Endothelial cell of umbilical vein (primary cell): ENCODE measurements around the gene ADAMTSL2. TPM values are rescaled to one million over a fixed set of nuclear protein-coding genes. Genes with fewer than 3 reads are reported as not detected.

Experiments
- BruUV-seq: library from RNA; stranded (reverse); fragments of 400-500 nt; replicated peaks from 2 replicates; lab custom pipeline; 2021; lab: Mats Ljungman, UMichigan
- CTCF ChIA-PET: fragments of 300-600, 350-600 bp; sonication (Branson Sonifier 250); formaldehyde crosslinking; loops from one replicate; lab custom pipeline; 2021; ENCODE audit warnings: antibody characterized with exemption, inconsistent platforms; lab: Charles Lee
- POLR2A ChIA-PET: fragments of 300-600, 350-600 bp; sonication (Branson Sonifier 250); formaldehyde crosslinking; loops from one replicate; lab custom pipeline; 2021; ENCODE audit warnings: antibody characterized with exemption, inconsistent platforms; lab: Charles Lee
- DNase-seq: peaks from one replicate; pipeline ENCODE4 v3.0.0-alpha.2; 2011; ENCODE audit warnings: low read depth, low spot score
- FAIRE-seq: peaks from 2 replicates; lab custom pipeline; 2011; peaks lifted over from hg19 to GRCh38; lab: Jason Lieb, UNC
- H2AFZ ChIP-seq: 2 replicates; pipeline ENCODE4 v1.6.0; 2012; ENCODE audit warnings: low read depth, low read length, control low read depth, inconsistent platforms
- H3K27ac ChIP-seq: 2 replicates; pipeline ENCODE4 v1.5.1; 2011; ENCODE audit warnings: low read depth, mild to moderate bottlenecking, control low read depth, low read length, moderate library complexity; ENCODE audit not compliant: insufficient read depth
- H3K27me3 ChIP-seq, 2 experiments: 2 replicates each; pipeline versions ENCODE4 v1.6.0 to v1.6.1; 2011; ENCODE audit warnings: low read length in 2 of 2, mixed read lengths in 1 of 2; ENCODE audit not compliant: control insufficient read depth in 2 of 2, insufficient read depth in 2 of 2
- H3K36me3 ChIP-seq, 2 experiments: 2 replicates in 1 of 2; 3 replicates in 1 of 2; pipeline ENCODE4 v1.5.1; 2011; ENCODE audit warnings: low read length in 2 of 2, mild to moderate bottlenecking in 1 of 2, moderate library complexity in 1 of 2; ENCODE audit not compliant: control insufficient read depth in 2 of 2, insufficient read depth in 2 of 2; ENCODE audit errors: extremely low read depth in 1 of 2
- H3K4me1 ChIP-seq: 3 replicates; pipeline ENCODE4 v1.5.1; 2011; ENCODE audit warnings: mild to moderate bottlenecking, low read length; ENCODE audit not compliant: control insufficient read depth, insufficient read depth; ENCODE audit errors: extremely low read depth
- H3K4me2 ChIP-seq: 2 replicates; pipeline ENCODE4 v1.6.1; 2011; ENCODE audit warnings: low read length, control low read depth, mixed read lengths; ENCODE audit not compliant: insufficient read depth
- H3K4me3 ChIP-seq, 3 experiments: fragments of 200-600 bp in 1 of 3; sonication (generic), shearing (Covaris generic) in 1 of 3; replicated peaks in 1 of 3; 2 replicates each; pipeline ENCODE4 v1.5.1; 2011 to 2016; ENCODE audit warnings: control low read depth in 3 of 3, low read length in 3 of 3, mild to moderate bottlenecking in 2 of 3, inconsistent platforms in 1 of 3, low read depth in 1 of 3, moderate library complexity in 1 of 3; ENCODE audit not compliant: insufficient read depth in 1 of 3
- H3K79me2 ChIP-seq: 2 replicates; pipeline ENCODE4 v1.6.0; 2012; ENCODE audit warnings: low read length, inconsistent platforms; ENCODE audit not compliant: control insufficient read depth, insufficient read depth
- H3K9ac ChIP-seq: replicated peaks from 2 replicates; pipeline ENCODE3; 2011; ENCODE audit warnings: low read length, control low read depth; ENCODE audit not compliant: insufficient read depth; ENCODE audit errors: extremely low read depth
- H3K9me1 ChIP-seq: replicated peaks from 3 replicates; pipeline ENCODE4 v1.6.0; 2011; ENCODE audit warnings: mild to moderate bottlenecking, low read length; ENCODE audit not compliant: control insufficient read depth, insufficient read depth; ENCODE audit errors: extremely low read depth
- H3K9me3 ChIP-seq: replicated peaks from 2 replicates; pipeline ENCODE4 v1.5.1; 2012; ENCODE audit warnings: low read length, inconsistent platforms; ENCODE audit not compliant: control insufficient read depth, insufficient read depth
- H4K20me1 ChIP-seq: replicated peaks from 2 replicates; pipeline ENCODE3; 2011; ENCODE audit warnings: mild to moderate bottlenecking, low read length; ENCODE audit not compliant: control insufficient read depth, insufficient read depth; ENCODE audit errors: extremely low read depth
- CTCF ChIP-seq, 2 donors: IDR thresholded peaks; 1 replicate in 1 of 2; 2 replicates in 1 of 2; pipeline ENCODE4 v1.5.1; 2011; ENCODE audit warnings: low read length in 2 of 2, mild to moderate bottlenecking in 2 of 2, moderate library complexity in 2 of 2, control low read depth in 1 of 2, inconsistent platforms in 1 of 2, low read depth in 1 of 2; ENCODE audit not compliant: insufficient read depth in 1 of 2; ENCODE audit errors: extremely low read depth in 1 of 2
- EZH2 ChIP-seq: IDR thresholded peaks from 2 replicates; pipeline ENCODE4 v1.6.1; 2012; ENCODE audit warnings: borderline replicate concordance, low read depth, mild to moderate bottlenecking, moderate library complexity, low read length, inconsistent platforms; ENCODE audit not compliant: severe bottlenecking
- FOS ChIP-seq: IDR thresholded peaks from 2 replicates; pipeline ENCODE4 v1.6.1; 2011; ENCODE audit warnings: mild to moderate bottlenecking, low read length, moderate library complexity, borderline replicate concordance; ENCODE audit not compliant: insufficient read depth
- GATA2 ChIP-seq: IDR thresholded peaks from 2 replicates; pipeline ENCODE4 v1.7.0; 2011; ENCODE audit warnings: low read depth, mild to moderate bottlenecking, moderate library complexity, mixed read lengths, low read length; ENCODE audit not compliant: insufficient read length, insufficient read depth
- JUN ChIP-seq: IDR thresholded peaks from 2 replicates; pipeline ENCODE4 v1.6.1; 2011; ENCODE audit warnings: borderline replicate concordance, low read depth; ENCODE audit not compliant: insufficient read length, insufficient read depth
- MAX ChIP-seq: IDR thresholded peaks from 2 replicates; pipeline ENCODE4 v1.6.1; 2011; ENCODE audit not compliant: insufficient read depth, insufficient read length
- MYC ChIP-seq: IDR thresholded peaks from one replicate; pipeline ENCODE4 v1.6.1; 2011; ENCODE audit warnings: mild to moderate bottlenecking, low read depth, low read length
- POLR2A ChIP-seq: IDR thresholded peaks from 2 replicates; pipeline ENCODE4 v1.6.1; 2012; ENCODE audit warnings: low read depth, mild to moderate bottlenecking, control low read depth, low read length
- POLR2AphosphoS5 ChIP-seq: IDR thresholded peaks from 2 replicates; pipeline ENCODE4 v1.6.1; 2012; ENCODE audit warnings: low read depth, mild to moderate bottlenecking, control low read depth, low read length, moderate library complexity; ENCODE audit not compliant: insufficient read depth
- dilution Hi-C: fragments of 300-500 bp; cut with MboI; formaldehyde crosslinking; loops from one replicate; pipeline ENCODE4 v1.15.0; 2019; ENCODE audit warnings: low sequenced_read_pairs; ENCODE audit not compliant: extremely low pct_ligation_motif_present
- intact Hi-C: fragments of 100-400 bp; cut with micrococcal nuclease; formaldehyde crosslinking; loops from one replicate; pipeline ENCODE4 v1.10.0; 2022
- polyA plus RNA-seq, 4 experiments: library from polyadenylated mRNA; depleted of rRNA in 3 of 4; stranded (reverse) in 3 of 4; unstranded in 1 of 4; fragments of >200 nt; gene quantifications; 2 replicates each; pipeline versions ENCODE4 v1.2.1 to v1.2.3, GENCODE V29; 2011 to 2012; ENCODE audit warnings: missing spikeins in 1 of 4
- total RNA-seq: library from RNA; stranded (reverse); gene quantifications from 2 replicates; pipeline ENCODE4 v1.2.3, GENCODE V29; 2021

The ADAMTSL2 gene
- total and polyA plus RNA-seq, 2 donors (not counting 3 experiments of a cell fraction or from before 2014, with no cell fraction given) = not detected

- Histone ChIP-seq H3K9me1 (no peaks in the 10 kb centered on the region), H3K9me3 (no peaks in the 10 kb centered on the region), H3K4me1 (no peaks in the 10 kb centered on the region), H3K79me2 (no peaks in the 10 kb centered on the region), H3K9ac (no peak overlapping the region), H3K4me3 (no peak overlapping the region), H3K27ac (no peak overlapping the region), H3K4me2 (no peak overlapping the region), H3K27me3 (no peaks in the 10 kb centered on the region), H4K20me1 (no peaks in the 10 kb centered on the region), H2AFZ (no peak overlapping the region), H3K36me3 (no peaks in the 10 kb centered on the region)
- no peak for FAIRE-seq
- TF ChIP-seq JUN = no peak
- no peak for TF ChIP-seq POLR2AphosphoS5
- TF ChIP-seq CTCF (IDR thresholded peaks at IDR 0.05; ENCODE audit: extremely low read depth in 1 of 2, insufficient read depth in 1 of 2, low read depth in 1 of 2, low read length in 2 of 2) = no peak
- intact Hi-C loops (no loop called here), dilution Hi-C loops (no loop called here)
- BruUV-seq = no TSS peak
- CTCF ChIA-PET = interaction anchor here (1.6 to 1.9 kb wide), 2 partner anchors 13 to 314 kb away, joined by 5 to 9 read pairs; no protein-coding TSS in a partner anchor
- DNase-seq = no peak
- POLR2A ChIA-PET = no interaction called here
Measured at GRCh38 chr9:133499892-133500270, 34.6 kb upstream of the ADAMTSL2 start.

GRCh38 chr9:133502112-133502511, 32.4 kb upstream of the ADAMTSL2 start:
- intact Hi-C loops (no loop called here), dilution Hi-C loops (no loop called here)
- Histone ChIP-seq H3K4me3 (no peak overlapping the region), H3K4me2 (no peak overlapping the region), H3K9me1 (no peaks in the 10 kb centered on the region), H3K27me3 (no peaks in the 10 kb centered on the region), H2AFZ (no peak overlapping the region), H3K79me2 (no peaks in the 10 kb centered on the region), H3K36me3 (no peaks in the 10 kb centered on the region), H3K27ac (no peak overlapping the region), H3K4me1 (no peaks in the 10 kb centered on the region), H3K9me3 (no peaks in the 10 kb centered on the region), H3K9ac (no peak overlapping the region), H4K20me1 (no peaks in the 10 kb centered on the region)
- DNase-seq (no peak), FAIRE-seq (no peak)
- POLR2A ChIA-PET = no interaction called here
- BruUV-seq = no TSS peak
- CTCF ChIA-PET = no interaction called here
- TF ChIP-seq CTCF (IDR thresholded peaks at IDR 0.05; ENCODE audit: extremely low read depth in 1 of 2, insufficient read depth in 1 of 2, low read depth in 1 of 2, low read length in 2 of 2) = no peak
- TF ChIP-seq JUN = no peak
- TF ChIP-seq POLR2A = no peak
- no peak for TF ChIP-seq EZH2
- TF ChIP-seq MYC = no peak
- no peak for TF ChIP-seq MAX
- no peak for TF ChIP-seq GATA2
- TF ChIP-seq FOS = no peak
- no peak for TF ChIP-seq POLR2AphosphoS5
